GM20431 (cell line): ENCODE results near the gene TMEM225B.
"Not testable (repeated sequence)": the region's sequence is repeated elsewhere in the genome, so short reads cannot be mapped to it uniquely, and the experiment has no call there.

Experiments
- in situ Hi-C: fragments of 300-500 bp; cut with MseI, MboI; formaldehyde crosslinking; loops from one replicate; pipeline ENCODE4 v1.15.0; 2020; ENCODE audit warnings: low sequenced_read_pairs; ENCODE audit not compliant: unreplicated experiment

Gene TMEM225B, protein sequence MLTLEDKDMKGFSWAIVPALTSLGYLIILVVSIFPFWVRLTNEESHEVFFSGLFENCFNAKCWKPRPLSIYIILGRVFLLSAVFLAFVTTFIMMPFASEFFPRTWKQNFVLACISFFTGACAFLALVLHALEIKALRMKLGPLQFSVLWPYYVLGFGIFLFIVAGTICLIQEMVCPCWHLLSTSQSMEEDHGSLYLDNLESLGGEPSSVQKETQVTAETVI

DNA sequence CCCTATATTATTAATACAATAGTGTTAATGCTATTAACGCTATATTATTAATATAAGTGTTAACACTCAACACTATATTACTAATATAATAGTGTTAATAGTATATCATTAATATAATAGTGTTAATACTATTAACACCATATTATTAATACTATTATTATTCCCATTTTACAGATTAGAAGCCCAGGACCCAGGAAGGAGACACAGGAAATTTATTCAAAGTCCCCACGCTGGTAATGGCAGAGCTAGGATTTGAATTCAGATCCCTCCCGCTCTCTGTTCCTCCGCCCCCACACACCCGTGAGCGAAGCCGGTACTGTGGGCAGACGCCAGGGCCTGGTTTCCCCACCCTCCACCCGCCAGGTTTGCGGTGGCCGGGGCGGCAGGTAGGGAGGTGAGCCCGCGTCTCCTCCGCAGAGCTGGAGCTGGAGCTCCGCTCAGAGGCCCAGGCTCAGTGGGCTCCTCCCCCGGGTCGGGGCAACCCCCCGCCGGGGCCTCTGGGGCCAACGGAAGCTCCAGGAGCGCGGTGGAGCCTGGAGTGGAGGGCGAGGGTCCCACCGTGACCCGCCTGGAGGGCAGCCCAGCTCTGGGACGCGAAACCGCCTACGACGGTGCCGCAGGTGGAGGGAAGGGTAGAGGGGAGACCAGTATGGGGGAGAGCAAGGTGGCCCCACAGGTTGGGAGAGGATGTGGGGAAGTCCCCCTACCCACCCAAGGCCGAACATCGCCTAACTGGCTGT is at the start of gene TMEM225B:
Gene TMEM225B (plus strand): TSS at position 506 of the 740 bp plus-strand sequence. CDS start 6,122 bp downstream, outside the sequence.
- in situ Hi-C loops: no loop called here

DNA sequence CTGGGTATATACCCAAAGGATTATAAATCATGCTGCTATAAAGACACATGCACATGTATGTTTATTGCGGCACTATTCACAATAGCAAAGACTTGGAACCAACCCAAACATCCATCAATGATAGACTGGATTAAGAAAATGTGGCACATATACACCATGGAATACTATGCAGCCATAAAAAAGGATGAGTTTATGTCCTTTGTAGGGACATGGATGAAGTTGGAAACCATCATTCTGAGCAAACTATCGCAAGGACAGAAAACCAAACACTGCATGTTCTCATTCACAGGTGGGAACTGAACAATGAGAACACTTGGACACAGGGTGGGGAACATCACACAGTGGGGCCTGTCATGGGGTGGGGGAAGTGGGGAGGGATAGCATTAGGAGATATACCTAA is 48.5 kb upstream of the TMEM225B start:
- in situ Hi-C loops: not testable (repeated sequence)

DNA sequence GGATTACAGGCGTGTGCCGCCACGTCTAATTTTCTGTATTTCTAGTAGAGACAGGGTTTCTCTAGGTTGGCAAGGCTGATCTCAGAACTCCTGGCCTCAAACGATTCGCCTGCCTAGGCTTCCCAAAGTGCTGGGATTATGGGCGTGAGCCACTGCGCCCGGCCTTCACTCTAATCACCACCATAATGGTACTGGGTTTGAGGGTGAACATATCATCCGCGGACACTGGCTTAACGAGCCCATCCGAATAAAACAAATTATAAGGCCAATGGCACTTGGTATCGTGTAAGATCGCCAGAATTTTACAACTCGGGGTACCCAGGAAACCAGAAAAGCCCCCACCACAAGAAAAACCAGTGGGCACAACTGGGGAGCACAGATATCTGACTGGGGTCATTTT is 46.7 kb upstream of the TMEM225B start:
- in situ Hi-C loops: no loop called here

DNA sequence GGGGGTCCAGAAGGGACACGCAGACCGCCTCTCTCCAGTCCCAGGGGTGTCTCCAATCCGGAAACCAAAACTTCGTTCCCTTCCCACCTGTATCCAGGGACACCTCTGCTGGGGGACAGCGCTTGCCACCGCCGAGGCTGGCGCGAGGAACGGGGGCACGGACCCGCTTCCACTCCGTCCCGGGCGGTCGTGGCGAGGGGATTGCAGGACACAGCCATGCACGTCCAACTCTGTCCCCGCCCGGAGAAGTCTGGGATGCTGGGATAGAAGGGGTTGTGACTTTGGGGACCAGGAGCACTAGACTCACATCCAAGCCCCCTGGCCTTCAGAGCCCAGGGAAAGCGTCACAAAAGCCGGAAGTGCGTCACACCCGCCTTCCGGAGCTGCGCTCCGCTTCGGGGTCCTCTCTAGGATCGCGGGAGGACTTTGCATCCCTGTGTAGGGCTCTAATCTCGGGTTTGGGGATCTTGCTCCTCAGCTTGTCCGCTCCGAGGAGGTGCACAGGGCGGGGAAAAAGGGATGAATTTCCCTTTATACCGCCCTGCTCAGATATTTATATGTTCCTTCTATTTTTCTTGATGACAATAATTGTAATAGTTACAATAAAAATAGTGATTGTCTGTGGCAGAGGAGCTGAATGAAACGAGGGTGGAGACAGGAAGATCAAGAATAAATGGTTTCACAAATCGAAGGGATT is 46.2 kb upstream of the TMEM225B start, which contains the start of gene FAM200A:
Gene FAM200A (minus strand): TSS at position 348 of the 697 bp plus-strand sequence. CDS start 3,707 bp downstream, outside the sequence.
- in situ Hi-C loops: no loop called here

DNA sequence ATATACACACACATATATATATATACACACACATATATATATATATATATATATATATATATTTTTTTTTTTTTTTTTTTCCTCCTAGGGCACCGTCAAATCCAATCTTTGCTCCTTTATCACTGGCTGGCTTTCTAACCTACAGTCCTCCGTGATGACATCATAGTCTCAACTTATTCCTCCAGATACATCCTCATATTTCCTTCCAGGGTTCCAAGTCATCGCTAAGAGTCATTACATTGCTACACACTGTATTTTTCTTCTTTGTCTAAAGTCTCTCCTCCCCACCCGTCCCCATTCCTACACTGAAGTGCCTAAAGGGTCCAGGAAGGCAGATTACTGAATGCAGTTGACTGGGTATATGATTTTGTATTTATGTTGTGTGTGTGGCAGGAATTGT is 45.0 kb upstream of the TMEM225B start:
- in situ Hi-C loops: no loop called here

DNA sequence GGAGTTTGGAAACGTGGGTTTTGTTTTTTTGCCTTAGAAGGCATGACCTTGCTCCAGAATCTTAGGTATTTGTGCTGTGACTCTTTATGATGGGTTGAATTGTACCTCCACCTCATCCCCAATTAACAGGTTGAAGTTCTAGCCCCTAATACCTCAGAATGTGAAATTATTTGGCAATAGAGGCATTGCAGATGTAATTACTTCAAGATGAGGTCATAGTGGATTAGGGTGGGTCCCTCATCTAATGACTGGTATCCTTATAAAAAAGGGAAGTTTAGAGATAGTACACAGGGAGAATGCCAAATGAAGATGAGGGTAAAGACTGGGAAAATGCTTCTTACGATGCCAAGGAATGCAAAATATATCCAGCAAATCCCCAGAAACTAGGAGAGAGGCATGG is 43.1 kb upstream of the TMEM225B start:
- in situ Hi-C loops: no loop called here

DNA sequence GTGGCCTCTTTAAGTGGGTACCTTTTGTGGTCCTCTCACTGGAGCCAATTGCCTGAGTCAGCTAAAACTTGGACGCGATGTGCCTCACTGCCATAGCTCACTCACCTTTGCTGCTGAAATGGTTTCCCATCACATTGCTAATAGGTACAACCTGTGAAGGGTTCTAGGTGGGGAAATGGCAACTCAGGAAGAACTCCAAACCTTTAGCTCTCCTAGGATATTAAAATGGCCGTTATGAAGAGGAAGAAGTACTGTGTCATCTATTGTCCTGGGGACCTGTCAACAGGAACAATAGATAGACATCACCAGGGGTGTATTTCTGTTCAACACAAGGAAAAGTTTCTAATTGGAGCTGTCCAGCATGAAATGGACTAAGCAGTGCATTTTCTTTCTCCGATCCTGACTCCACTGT is 40.9 kb upstream of the TMEM225B start:
- in situ Hi-C loops: no loop called here

DNA sequence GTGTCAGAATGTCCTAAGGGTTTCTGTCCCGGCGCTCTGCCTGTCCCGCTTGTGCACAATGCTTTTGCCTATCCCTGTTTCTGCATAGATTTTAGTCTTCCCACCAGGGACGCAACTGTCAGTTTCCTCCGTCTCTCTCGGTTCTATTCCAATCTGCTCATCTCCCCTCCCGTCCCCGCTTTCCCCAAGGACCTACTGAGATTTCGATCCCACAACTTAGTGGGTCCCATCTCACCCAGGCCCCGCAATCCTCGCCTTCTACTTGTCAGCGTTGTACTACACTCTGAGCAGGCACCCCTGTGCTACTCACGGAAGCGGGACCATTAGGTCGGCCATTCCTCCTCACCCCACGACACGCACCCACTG is 40.1 kb upstream of the TMEM225B start:
- in situ Hi-C loops: no loop called here

DNA sequence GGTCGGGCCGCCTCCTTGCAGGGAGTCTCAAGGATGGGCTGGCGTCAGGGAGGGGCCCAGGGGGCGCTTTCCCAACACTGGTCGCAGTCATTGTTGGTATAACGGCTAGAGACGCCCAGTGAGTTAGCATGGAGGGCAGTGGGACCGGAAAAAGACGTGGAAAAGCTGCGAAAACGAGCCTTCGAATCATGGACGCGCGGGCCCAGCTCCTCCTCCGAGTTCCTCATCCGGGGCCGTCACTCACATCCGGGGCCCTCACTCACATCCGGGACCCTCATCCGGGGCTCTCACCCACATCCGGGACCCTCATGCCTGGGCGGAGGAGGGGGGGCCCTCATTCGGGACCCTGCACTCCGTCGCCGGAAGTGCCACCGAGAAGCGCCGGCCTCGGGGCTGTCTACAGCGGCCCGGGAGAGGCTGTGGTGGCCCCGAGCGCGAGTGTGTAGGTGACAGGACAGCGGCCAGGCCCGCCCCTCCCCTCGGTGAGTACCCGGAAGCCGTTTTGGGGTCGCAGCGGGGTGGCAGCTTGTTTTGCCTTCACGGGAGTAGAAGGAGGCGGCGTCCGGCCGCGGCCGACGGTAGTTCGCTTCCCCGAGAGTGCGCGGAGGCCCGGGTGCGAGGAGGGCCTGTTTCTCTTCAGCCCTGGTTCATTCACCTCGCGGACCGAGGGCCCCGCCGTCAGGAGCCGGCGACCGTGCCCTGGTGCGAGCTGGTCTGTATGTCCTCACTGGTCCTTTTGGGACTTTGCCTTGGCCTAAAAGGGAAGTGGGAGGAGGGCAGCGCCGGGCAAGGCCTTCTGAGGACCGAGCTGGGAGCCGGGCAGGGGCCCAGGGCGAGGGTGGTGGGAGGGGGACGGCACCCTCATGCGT is 39.5 kb upstream of the TMEM225B start, which contains the start of gene ZNF655:
Gene ZNF655 (plus strand): TSS at position 337 of the 869 bp plus-strand sequence. CDS start 1,918 bp downstream, outside the sequence.
- in situ Hi-C loops: no loop called here

DNA sequence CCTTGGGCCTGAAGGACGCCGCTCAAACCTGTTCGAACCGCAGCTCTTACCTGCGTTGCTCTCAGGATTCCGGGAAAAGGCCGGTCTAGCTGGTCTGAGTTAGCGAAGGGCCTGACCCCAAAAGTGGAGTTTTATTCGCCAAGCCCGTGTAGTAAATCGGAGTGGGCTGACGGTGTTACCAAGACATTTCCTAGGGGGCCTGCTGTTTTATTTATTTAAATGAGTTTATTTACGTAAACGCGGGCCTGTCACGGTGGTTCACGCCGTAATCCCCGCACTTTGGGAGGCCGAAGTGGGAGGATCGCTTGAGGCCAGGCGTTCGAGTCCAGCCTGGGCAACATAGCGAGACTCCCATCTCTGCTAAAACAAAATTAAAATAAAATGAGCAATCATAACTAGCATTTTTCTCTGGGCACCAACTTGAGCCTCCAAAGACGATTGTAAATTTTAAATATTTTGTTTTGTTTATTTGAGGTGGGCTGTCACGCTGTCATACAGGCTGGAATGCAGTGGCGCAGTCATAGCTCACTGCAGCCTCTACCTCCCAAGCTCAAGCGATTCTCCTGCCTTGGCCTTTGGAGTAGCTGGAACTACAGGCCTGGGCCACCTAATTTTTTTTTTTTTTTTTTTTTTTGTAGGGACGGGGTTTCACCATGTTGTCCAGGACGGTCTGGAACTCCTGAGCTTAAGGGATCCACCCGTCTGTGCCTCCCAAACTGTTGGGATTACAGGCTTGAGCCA is 38.7 kb upstream of the TMEM225B start:
- in situ Hi-C loops: no loop called here

DNA sequence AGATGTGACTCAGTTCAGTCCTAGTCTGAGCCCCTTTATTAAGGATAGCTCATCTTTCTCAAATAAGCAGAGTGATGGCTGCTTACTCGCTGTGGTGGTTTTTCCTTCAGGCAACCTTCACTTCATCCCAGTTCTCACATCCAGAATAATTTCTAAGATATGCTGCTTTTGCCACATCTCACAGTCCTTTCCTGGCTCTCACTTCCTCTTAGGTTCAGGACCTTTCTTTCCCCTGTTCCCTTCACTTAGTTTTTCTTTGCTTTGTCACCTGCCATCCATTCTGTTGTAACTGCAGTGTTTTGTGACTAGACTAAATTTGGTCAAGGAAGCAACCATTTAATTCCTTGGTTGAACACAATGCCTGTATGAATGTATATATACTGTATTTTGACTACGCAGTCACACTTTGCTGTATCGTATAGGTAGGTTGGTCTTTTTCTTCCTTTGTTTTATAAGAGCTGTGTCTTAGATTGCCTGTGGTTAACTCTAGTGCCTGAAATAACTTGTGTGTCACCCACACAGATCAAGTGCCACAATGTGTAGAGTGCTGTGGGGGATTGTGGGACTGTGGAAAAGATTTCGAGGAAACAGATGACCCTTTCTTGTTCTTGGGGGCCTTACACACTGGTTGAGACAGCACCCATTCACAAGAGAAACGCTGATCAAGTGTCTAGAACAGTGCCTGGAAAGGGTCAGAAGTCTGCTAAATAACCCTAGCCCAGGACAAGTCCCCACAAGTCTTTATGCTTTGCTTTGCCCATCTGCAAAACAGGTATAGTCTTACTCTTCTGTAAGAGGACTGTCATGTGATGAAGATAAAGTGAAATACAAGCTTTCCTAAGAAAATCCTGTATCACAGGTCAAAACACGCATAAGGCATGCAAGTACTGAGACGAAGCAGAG is 37.0 kb upstream of the TMEM225B start:
- in situ Hi-C loops: no loop called here

DNA sequence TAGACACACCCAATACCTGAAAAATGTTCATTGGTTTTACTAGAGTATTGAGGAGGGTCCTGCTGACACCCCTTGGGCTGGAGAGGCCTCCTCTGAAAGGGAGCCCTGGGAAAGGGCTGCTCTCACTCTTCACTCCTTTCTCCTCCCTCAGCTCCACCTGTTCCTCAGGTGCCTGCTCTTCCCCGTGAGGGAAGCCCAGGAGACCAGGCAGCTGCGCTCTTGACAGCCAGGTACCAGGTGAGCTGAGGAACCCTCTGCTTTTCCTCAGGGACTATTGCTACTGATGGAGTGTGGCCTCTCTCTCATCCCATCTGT is 36.4 kb upstream of the TMEM225B start:
- in situ Hi-C loops: no loop called here

DNA sequence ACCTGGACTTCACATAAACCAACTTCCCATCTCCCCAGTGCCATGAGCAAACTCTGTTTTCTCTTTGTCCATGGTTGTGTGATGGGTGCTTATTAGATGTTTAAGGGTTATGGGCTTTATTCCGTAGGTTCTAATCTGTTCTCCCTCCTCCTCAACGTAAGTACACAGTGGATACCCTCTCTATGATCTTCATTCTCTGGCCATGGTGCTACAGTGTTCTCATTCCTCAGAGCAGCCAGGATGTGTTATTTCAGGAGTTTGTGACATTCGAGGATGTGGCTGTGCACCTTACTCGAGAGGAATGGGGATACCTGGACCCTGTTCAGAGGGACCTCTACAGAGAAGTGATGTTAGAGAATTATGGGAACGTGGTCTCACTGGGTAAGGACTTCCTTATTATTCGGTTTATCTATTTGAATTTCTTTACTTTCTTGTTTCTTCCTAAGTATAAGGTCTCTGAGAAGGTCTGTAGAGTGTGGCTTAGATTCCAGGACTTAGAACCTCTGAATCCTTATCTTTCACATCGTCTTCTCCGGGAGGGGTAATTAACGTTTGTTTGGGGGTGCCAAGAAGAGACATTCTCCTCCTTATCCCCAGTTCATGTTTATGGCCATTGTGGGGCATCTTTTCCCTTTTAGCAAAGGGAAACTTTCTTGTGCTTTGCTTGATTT is 35.8 kb upstream of the TMEM225B start:
- in situ Hi-C loops: no loop called here

DNA sequence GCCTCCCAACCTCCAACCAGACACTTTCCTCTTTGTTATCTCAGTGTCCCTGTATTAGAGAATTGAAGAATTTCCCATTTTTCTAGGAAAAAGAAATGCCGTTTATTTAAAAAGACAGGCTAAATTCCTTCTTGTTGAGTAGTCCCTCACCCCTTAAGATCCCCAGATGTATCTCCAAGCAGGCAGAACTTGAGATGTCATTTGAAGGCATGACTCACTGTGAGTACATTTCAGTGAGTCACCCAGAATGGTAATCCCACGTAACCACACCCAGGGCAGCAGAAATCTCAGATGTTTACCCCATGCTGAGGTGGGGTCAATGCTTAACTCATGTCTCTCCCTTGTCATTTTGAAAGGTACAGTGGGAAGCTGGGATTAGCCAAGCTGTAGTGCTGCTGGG is 35.2 kb upstream of the TMEM225B start:
- in situ Hi-C loops: no loop called here

DNA sequence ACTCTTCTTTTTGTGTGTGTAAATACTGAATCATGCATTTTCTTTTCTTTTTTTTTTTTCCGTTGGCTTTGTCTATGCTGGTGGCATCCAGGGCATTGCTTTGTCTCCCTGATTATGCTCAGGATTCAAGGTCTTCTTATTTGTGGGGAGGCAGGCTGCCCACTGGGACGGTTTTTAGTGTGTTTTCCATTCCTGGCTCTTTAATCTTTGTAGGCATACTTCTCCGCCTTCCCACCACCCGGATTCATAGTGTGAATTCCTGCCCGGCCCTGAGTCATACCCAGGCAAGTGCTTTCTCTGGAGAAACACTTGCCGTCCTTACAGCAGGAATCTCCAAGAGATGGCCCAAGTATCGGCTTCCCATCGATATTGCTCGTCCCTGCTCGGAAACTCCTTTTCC is 34.4 kb upstream of the TMEM225B start:
- in situ Hi-C loops: no loop called here

DNA sequence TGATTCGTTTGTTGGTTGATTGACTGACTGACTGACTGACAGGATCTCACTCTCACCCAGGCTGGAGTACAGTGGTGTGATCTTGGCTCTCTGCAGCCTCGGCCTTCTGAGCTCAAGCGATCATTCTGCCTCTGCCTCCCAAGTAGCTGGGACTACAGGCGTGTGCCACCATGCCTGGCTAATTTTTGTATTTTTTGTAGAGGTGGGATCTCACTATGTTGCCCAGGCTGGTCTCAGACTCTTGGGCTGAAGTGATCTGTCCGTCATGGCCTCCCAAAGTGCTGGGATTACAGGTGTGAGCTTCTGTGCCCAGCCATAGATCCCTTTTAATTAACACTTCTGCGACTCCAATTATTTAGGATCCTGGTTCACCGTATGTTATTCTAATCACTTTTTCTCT is 29.3 kb upstream of the TMEM225B start:
- in situ Hi-C loops: not testable (repeated sequence)

DNA sequence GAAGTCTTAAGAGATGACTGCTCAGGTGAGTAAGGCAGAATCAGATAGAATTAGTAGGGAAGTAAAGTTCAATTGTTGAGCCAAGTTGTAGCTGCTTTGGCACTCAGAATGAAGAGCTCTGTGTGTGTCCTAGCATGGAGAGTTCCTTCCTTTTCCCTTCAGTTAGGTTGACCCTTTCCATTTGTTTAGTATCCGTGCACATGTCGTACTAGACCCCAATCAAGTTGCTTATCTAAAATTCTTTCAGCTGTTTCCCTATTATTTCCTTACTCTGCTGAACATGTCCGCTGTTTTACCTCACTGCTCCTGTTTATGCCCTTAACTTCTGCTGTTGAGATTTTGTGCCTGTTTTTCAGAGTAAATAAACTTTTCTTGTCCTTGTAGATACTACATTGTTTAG is 26.3 kb upstream of the TMEM225B start:
- in situ Hi-C loops: no loop called here

DNA sequence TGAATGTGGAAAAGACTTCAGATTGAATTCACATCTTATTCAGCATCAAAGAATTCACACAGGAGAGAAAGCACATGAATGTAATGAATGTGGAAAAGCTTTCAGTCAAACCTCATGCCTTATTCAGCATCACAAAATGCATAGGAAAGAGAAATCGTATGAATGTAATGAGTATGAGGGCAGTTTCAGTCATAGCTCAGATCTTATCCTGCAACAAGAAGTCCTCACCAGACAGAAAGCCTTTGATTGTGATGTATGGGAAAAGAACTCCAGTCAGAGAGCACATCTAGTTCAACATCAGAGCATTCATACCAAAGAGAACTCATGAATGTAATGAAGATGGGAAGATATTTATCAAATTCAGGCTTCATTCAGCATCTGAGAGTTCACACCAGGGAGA is 24.8 kb upstream of the TMEM225B start:
- in situ Hi-C loops: no loop called here
